Activated T-cell treated with anti-CD3 and anti-CD28 coated beads, Interleukin-2, amount 50 U/mL, for 4 hours (primary cell): ENCODE data around the gene SLIT1. TPM values are rescaled to one million over a fixed set of nuclear protein-coding genes. Genes with fewer than 3 reads are reported as not detected.

Source experiments
- ATAC-seq, 2 donors: fragments of 200-7000 bp; cut with Tn5 transposase; one replicate each; pipeline ENCODE4 v1.10.0; 2021
- DNase-seq: peaks from one replicate; pipeline ENCODE4 v3.0.0-alpha.2; 2020
- H3K27me3 Mint-ChIP-seq: one replicate; pipeline ENCODE4 v1.8.0; 2021; ENCODE audit warnings: low read depth, mixed read lengths
- H3K36me3 Mint-ChIP-seq: one replicate; pipeline ENCODE4 v1.8.0; 2022; ENCODE audit warnings: mixed read lengths; ENCODE audit not compliant: insufficient read depth
- H3K4me1 Mint-ChIP-seq: one replicate; pipeline ENCODE4 v1.8.0; 2021; ENCODE audit warnings: low read depth, mixed read lengths
- H3K4me3 Mint-ChIP-seq: one replicate; pipeline ENCODE4 v1.8.0; 2021; ENCODE audit warnings: mild to moderate bottlenecking, moderate library complexity, mixed read lengths
- H3K9me3 Mint-ChIP-seq: one replicate; pipeline ENCODE4 v1.8.0; 2021; ENCODE audit warnings: mixed read lengths
- total RNA-seq, 3 donors: library from RNA; stranded (reverse); gene quantifications; one replicate each; pipeline ENCODE4 v1.2.1, GENCODE V29; 2021

The SLIT1 gene
- total RNA-seq, 3 donors from 2014 or later = 0.10 to 0.16 TPM; not detected in 1

DNA sequence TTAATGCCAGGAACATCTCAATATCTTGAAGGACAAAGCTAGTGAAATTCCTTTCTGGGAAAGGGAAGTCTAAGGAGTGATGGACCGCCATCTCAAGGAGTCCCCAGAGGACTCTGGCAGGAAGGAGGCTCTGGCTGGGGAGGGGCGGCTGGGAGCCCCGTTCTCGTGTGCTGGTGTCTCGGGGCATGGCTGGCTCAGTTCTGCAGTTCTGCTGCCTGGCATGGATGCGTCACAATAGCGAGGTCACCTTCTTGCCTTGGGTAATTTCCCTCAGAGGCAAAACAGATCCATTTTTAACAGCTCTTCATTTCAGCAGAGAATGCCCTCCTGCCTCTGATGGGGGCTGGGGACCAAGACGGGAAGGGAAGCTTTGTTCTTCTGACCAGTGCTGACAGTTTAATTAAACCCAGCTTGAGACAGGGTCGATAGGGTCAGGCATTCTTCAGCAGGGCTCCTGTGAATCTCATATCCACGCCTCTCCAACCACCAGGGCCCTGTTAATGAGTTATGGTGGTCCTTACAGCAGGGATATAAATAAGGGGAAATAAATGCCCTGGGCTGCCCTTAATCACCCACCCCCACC is 35.7 kb downstream of the SLIT1 start:
- H3K4me3 Mint-ChIP-seq = no peak overlapping the region
- no peak for ATAC-seq

DNA sequence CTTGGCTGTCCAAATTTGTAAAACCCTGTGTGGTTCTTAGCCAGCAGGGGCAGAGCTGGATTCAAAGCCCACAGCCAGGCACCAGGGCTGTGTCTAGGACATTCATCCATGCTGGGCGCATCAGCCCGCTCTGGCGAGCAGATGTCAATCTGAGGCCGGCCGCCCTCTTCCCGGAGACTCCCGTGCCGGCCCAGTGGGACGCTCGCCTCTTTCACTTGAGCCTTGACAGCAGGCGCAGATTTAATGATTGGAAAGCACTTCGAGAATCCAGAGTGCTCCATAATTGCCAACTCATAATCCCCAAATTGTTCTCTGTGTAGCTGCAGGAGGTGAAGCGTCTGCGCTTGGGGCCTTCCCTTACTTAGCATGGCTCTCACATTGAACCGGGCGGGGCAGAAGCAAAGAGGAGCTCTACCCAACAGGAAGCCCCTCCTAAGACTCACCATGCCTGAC is 36.7 kb downstream of the SLIT1 start:
- no peaks in the 10 kb centered on the region for H3K9me3 Mint-ChIP-seq
- H3K27me3 Mint-ChIP-seq = no peaks in the 10 kb centered on the region
- no peak for ATAC-seq
- no peaks in the 10 kb centered on the region for H3K36me3 Mint-ChIP-seq
- H3K4me1 Mint-ChIP-seq = no peaks in the 10 kb centered on the region
- H3K4me3 Mint-ChIP-seq = no peak overlapping the region
- no peak for DNase-seq

More for the DNA sequence above, 35.7 kb downstream of the SLIT1 start:
- H3K36me3 Mint-ChIP-seq = no peaks in the 10 kb centered on the region
- no peaks in the 10 kb centered on the region for H3K9me3 Mint-ChIP-seq
- no peak for DNase-seq
- no peaks in the 10 kb centered on the region for H3K27me3 Mint-ChIP-seq
- H3K4me1 Mint-ChIP-seq = no peaks in the 10 kb centered on the region

GRCh38 chr10:97144297-97144696 is 41.5 kb downstream of the SLIT1 start:
- no peaks in the 10 kb centered on the region for H3K9me3 Mint-ChIP-seq
- H3K4me1 Mint-ChIP-seq = no peaks in the 10 kb centered on the region
- H3K36me3 Mint-ChIP-seq = no peaks in the 10 kb centered on the region
- DNase-seq (no peak), ATAC-seq (no peak)
- no peak overlapping the region for H3K4me3 Mint-ChIP-seq
- peaks cover 23% of the 10 kb centered on the region for H3K27me3 Mint-ChIP-seq

GRCh38 chr10:97142834-97143233 is 42.9 kb downstream of the SLIT1 start:
- no peak for DNase-seq
- H3K36me3 Mint-ChIP-seq = no peaks in the 10 kb centered on the region
- H3K4me1 Mint-ChIP-seq = no peaks in the 10 kb centered on the region

DNA sequence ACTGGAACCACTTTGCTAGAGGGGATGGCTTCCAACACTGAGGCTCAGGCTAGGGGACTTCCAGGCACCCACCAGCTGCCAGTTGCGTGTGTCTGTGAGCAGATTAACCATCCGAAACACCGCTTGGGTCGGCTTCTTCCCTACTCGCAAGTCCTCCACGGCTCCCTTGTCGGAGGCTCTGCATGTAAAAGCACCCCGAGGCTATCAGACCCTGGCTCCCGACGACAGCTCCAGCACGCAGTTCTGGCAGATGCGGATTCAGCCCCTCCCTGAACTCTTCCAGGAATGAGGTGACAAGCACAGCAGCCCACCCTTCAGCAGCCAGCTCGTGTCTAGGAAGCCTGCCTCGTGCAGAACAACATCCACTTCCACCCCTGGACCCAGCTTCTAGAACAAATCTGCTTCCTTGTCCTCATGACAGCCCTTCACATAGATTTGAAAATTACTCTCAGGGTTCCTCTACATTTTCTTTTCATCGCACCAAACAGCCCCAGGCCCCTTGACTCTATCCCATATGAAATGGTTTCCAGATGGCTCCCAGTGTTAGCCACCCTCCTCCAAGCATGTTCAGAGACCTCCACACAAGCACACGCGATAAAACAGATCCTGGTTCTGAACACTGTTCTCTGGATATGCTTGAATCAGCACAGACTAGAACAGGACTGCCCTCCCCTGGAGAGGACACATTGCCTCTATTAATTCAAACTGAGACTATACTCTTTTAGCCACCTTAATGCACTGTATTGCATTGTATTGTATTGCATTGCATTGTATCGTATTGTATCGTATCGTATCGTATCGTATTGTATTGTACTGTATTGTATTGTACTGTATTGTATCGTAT is 44.6 kb downstream of the SLIT1 start:
- no peak for DNase-seq
- no peak for ATAC-seq
- Mint-ChIP-seq H3K4me1 (no peaks in the 10 kb centered on the region), H3K9me3 (no peaks in the 10 kb centered on the region), H3K4me3 (no peak overlapping the region), H3K36me3 (no peaks in the 10 kb centered on the region), H3K27me3 (peaks cover 27% of the 10 kb centered on the region)

More at GRCh38 chr10:97142834-97143233, 42.9 kb downstream of the SLIT1 start:
- ATAC-seq = no peak
- no peaks in the 10 kb centered on the region for H3K9me3 Mint-ChIP-seq
- no peak overlapping the region for H3K4me3 Mint-ChIP-seq
- H3K27me3 Mint-ChIP-seq = peaks cover 27% of the 10 kb centered on the region

DNA sequence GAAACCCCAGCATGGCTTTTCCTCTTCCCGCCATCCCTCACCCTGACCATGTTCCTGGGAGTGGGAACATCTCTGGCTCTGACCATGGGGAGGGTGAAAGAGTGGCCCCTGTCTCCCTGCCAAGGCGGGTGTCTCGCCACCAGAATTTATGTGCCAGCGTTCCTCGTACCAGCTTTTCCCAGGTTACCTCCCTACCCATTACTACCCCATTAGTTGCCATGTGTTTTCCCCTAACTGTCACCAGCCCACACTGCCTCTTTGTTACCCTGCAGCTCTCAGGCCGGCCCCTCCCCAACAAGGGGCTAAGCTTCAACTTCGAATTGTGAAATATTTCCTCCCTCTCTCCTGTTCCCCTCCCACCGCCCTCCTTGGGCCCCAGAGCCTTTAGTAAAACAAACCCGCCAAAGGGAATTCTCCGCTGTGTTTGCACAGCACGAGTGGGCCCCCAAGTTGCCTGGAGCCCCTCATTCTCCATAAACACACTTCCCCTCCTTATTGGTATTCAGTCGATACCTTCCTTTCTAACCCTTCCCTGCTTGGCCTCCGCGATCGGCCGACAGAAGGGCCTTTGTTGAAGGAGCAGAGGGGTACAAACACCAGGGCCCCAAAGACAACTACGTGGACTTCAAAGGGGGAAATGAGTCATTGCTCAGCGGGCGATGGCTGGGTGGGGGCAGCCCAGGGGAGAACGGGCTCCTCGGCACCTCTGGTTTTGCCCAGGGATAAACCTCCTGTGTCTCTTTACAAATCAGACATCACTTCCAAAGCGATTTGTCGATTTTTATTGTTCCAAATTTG is 45.5 kb downstream of the SLIT1 start:
- no peaks in the 10 kb centered on the region for H3K4me1 Mint-ChIP-seq
- no peak overlapping the region for H3K4me3 Mint-ChIP-seq
- H3K36me3 Mint-ChIP-seq = no peaks in the 10 kb centered on the region
- H3K9me3 Mint-ChIP-seq = no peaks in the 10 kb centered on the region
- ATAC-seq (no peak), DNase-seq (no peak)
- H3K27me3 Mint-ChIP-seq = peaks cover 30% of the 10 kb centered on the region

- no peaks in the 10 kb centered on the region for H3K36me3 Mint-ChIP-seq
- no peak overlapping the region for H3K4me3 Mint-ChIP-seq
- ATAC-seq (no peak), DNase-seq (no peak)
- peaks cover 36% of the 10 kb centered on the region for H3K27me3 Mint-ChIP-seq
- H3K9me3 Mint-ChIP-seq = no peaks in the 10 kb centered on the region
- no peaks in the 10 kb centered on the region for H3K4me1 Mint-ChIP-seq
Measured at GRCh38 chr10:97139651-97140048, 46.1 kb downstream of the SLIT1 start.

GRCh38 chr10:97138846-97139245 is 46.9 kb downstream of the SLIT1 start:
- DNase-seq (no peak), ATAC-seq (no peak)
- no peaks in the 10 kb centered on the region for H3K4me1 Mint-ChIP-seq
- H3K36me3 Mint-ChIP-seq = no peaks in the 10 kb centered on the region
- H3K27me3 Mint-ChIP-seq = peaks cover 36% of the 10 kb centered on the region
- H3K4me3 Mint-ChIP-seq = no peak overlapping the region
- H3K9me3 Mint-ChIP-seq = no peaks in the 10 kb centered on the region

DNA sequence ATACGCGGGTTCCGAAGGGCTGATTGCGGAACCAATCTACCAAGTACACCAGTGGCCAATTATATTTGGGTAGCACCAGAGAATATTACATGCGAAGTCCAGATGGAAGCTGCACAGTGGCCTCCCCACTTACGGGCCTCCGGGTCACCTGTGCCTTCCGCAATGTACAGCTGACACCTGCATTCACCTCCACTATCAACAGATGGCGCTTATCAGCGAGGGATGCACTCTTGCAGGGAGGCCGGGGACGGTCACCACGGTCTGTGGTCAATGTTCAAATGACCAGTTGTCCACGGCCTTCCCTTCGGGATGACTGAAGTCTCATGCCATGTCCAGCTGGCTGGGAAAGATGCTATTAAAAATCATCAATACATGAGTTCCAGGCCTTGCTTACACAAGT is 47.6 kb downstream of the SLIT1 start:
- H3K27me3 Mint-ChIP-seq = peaks cover 32% of the 10 kb centered on the region
- H3K36me3 Mint-ChIP-seq = no peaks in the 10 kb centered on the region
- no peaks in the 10 kb centered on the region for H3K9me3 Mint-ChIP-seq

DNA sequence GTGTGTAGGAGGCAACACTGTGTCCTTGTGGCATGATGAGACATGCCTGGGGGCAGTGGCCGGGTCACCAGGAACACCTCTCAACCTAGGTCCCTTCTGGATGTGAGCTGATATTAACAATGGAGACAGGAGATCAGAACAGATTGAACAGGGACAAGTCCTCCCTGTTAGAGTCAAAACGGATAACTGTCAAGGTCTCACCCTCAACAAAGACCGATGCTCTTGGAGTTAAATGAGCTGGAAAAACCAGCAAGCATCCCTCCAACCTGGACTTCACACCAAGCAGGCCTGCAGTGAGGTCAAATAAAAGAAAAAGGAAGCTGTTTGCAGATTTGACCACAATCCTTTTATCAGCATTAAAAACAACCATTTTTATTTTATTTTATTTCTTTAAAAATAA is 49.0 kb downstream of the SLIT1 start:
- Mint-ChIP-seq H3K4me1 (no peaks in the 10 kb centered on the region), H3K4me3 (no peak overlapping the region), H3K27me3 (peaks cover 22% of the 10 kb centered on the region), H3K36me3 (no peaks in the 10 kb centered on the region), H3K9me3 (no peaks in the 10 kb centered on the region)
- ATAC-seq = no peak
- DNase-seq = no peak

More for the DNA sequence above, 47.6 kb downstream of the SLIT1 start:
- no peak for ATAC-seq
- no peak for DNase-seq
- Mint-ChIP-seq H3K4me1 (no peaks in the 10 kb centered on the region), H3K4me3 (no peak overlapping the region)

GRCh38 chr10:97135464-97135863 is 50.3 kb downstream of the SLIT1 start:
- H3K27me3 Mint-ChIP-seq = peaks cover 17% of the 10 kb centered on the region
- no peaks in the 10 kb centered on the region for H3K36me3 Mint-ChIP-seq
- no peak overlapping the region for H3K4me3 Mint-ChIP-seq
- DNase-seq = no peak
- no peaks in the 10 kb centered on the region for H3K9me3 Mint-ChIP-seq
- H3K4me1 Mint-ChIP-seq = no peaks in the 10 kb centered on the region
- no peak for ATAC-seq

DNA sequence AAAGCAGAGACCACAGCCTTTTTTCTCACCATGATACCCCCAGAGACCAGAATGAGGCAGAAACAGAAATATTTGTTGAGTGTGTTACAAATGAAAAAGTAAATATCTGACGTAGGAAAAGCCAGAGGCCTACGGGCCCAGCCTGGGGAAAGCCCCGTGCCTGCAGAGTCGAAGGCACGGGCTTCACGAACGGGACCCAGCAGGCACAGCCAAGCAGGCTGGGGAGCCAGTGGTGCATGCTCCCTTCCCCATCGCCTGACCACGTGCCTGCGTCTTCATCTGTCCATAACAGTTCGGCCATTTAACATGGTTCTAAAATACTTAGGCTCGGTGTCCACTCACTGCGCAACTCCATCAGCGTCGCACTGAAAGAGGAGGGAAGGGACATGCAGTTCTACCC is 50.8 kb downstream of the SLIT1 start:
- H3K4me3 Mint-ChIP-seq = no peak overlapping the region
- DNase-seq = no peak
- H3K9me3 Mint-ChIP-seq = no peaks in the 10 kb centered on the region
- ATAC-seq = no peak
- peaks cover 15% of the 10 kb centered on the region for H3K27me3 Mint-ChIP-seq
- H3K4me1 Mint-ChIP-seq = no peaks in the 10 kb centered on the region
- H3K36me3 Mint-ChIP-seq = no peaks in the 10 kb centered on the region

- H3K4me3 Mint-ChIP-seq = no peak overlapping the region
- peaks cover 13% of the 10 kb centered on the region for H3K27me3 Mint-ChIP-seq
- H3K36me3 Mint-ChIP-seq = no peaks in the 10 kb centered on the region
Measured at GRCh38 chr10:97134110-97134509, 51.6 kb downstream of the SLIT1 start.

GRCh38 chr10:97132273-97132672 is 53.5 kb downstream of the SLIT1 start:
- peaks cover 9% of the 10 kb centered on the region for H3K27me3 Mint-ChIP-seq
- DNase-seq = no peak
- no peaks in the 10 kb centered on the region for H3K9me3 Mint-ChIP-seq
- H3K4me1 Mint-ChIP-seq = no peaks in the 10 kb centered on the region
- no peak overlapping the region for H3K4me3 Mint-ChIP-seq
- no peak for ATAC-seq
- no peaks in the 10 kb centered on the region for H3K36me3 Mint-ChIP-seq

More at GRCh38 chr10:97134110-97134509, 51.6 kb downstream of the SLIT1 start:
- Mint-ChIP-seq H3K9me3 (no peaks in the 10 kb centered on the region), H3K4me1 (no peaks in the 10 kb centered on the region)
- no peak for ATAC-seq
- DNase-seq = no peak
